ENCODE measurements around the gene LRP6. TPM values are rescaled to one million over a fixed set of nuclear protein-coding genes. Genes with fewer than 3 reads are reported as not detected.

The LRP6 gene
- total RNA-seq, 1 experiment from 2014 or later: 62.4 TPM

DNA sequence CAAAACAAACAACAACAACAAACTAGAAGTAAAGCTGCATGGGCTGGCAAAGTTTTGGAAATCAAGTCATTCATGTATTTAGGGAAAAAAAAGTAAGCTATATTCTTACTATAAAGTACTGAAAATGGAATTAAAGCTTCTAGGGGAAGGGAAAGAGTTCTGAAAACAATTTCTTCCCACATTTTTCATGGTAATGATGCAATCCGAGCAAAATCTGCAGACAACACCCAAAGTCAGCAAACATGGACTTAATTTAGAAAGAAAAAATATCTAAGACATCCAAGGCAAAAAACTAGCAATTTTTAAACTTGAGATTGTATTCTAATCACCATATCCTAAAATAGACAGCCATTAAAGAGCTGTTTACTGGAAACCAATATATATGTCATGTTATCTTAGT lies 86.3 kb downstream of the LRP6 start:
- TF ChIP-seq, protein P1, sequence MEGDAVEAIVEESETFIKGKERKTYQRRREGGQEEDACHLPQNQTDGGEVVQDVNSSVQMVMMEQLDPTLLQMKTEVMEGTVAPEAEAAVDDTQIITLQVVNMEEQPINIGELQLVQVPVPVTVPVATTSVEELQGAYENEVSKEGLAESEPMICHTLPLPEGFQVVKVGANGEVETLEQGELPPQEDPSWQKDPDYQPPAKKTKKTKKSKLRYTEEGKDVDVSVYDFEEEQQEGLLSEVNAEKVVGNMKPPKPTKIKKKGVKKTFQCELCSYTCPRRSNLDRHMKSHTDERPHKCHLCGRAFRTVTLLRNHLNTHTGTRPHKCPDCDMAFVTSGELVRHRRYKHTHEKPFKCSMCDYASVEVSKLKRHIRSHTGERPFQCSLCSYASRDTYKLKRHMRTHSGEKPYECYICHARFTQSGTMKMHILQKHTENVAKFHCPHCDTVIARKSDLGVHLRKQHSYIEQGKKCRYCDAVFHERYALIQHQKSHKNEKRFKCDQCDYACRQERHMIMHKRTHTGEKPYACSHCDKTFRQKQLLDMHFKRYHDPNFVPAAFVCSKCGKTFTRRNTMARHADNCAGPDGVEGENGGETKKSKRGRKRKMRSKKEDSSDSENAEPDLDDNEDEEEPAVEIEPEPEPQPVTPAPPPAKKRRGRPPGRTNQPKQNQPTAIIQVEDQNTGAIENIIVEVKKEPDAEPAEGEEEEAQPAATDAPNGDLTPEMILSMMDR (conservative IDR thresholded peaks at IDR 0.05): no peak
- no peak overlapping the region for H2BK5ac ChIP-seq (ENCODE audit: insufficient read length, low read length)
- no peak overlapping the region for H3K4me2 ChIP-seq (ENCODE audit: insufficient read depth, insufficient read length, low read length)
- H4K20me1 ChIP-seq (ENCODE audit: control insufficient read depth, insufficient read depth, insufficient read length): no peaks in the 10 kb centered on the region
- H3K18ac ChIP-seq (ENCODE audit: insufficient read length, low read depth, low read length): no peak overlapping the region
- no peak overlapping the region for H3K14ac ChIP-seq (ENCODE audit: insufficient read depth, low read length)
- no peak overlapping the region for H2BK20ac ChIP-seq (ENCODE audit: low read depth, low read length, poor library complexity, severe bottlenecking)
- H3K27ac Mint-ChIP-seq: peak overlapping the region in 1 of 3 experiments; percentile 22; a peak in 2 of 7 replicates
- H4K91ac ChIP-seq (ENCODE audit: insufficient read length, low read depth, low read length): no peak overlapping the region
- H2BK120ac ChIP-seq (ENCODE audit: low read depth, low read length, poor library complexity, severe bottlenecking): no peak overlapping the region
- no peaks in the 10 kb centered on the region for H3K79me2 ChIP-seq (ENCODE audit: insufficient read depth, low read length)
- H2AFZ ChIP-seq (ENCODE audit: low read length): no peak overlapping the region
- no peaks in the 10 kb centered on the region for H3K27me3 ChIP-seq (ENCODE audit: insufficient read depth, low read length)
- no peaks in the 10 kb centered on the region for H3K9me3 Mint-ChIP-seq
- DNase-seq: no peak
- peaks cover 5 to 23% (median 19%) of the 10 kb centered on the region in 3 experiments; a peak in 5 of 7 replicates for H3K36me3 Mint-ChIP-seq (ENCODE audit: insufficient read depth in 1 of 3, low read depth in 3 of 3)
- WGBS (ENCODE audit: extremely low coverage, insufficient read length, low lambda C conversion rate): no CpG with 5 or more reads among the region's 1 CpG
- no peak overlapping the region for H3T11ph ChIP-seq (ENCODE audit: low read length)
- no peak overlapping the region for H4K5ac ChIP-seq (ENCODE audit: insufficient read length, low read depth, low read length)
- H3K27ac ChIP-seq (ENCODE audit: insufficient read length, low read depth, low read length): no peak overlapping the region
- no peak overlapping the region for H2AK5ac ChIP-seq (ENCODE audit: insufficient read length, low read length)
- no peak overlapping the region for H2BK12ac ChIP-seq (ENCODE audit: insufficient read length, low read depth, low read length)
- peaks cover 2 to 5% of the 10 kb centered on the region in 2 experiments; a peak in 3 of 4 replicates for H3K4me1 Mint-ChIP-seq
- no peaks in the 10 kb centered on the region for H3K79me1 ChIP-seq (ENCODE audit: insufficient read depth, low read depth, low read length, poor library complexity, severe bottlenecking)
- H3K4me3 Mint-ChIP-seq: no peak overlapping the region
- H3K56ac ChIP-seq (ENCODE audit: insufficient read length, low read depth, low read length): no peak overlapping the region
- H3K23me2 ChIP-seq (ENCODE audit: insufficient read length, low read depth, low read length, poor library complexity, severe bottlenecking): no peaks in the 10 kb centered on the region
- no peaks in the 10 kb centered on the region for H3K9me3 ChIP-seq (ENCODE audit: control insufficient read depth, low read depth, low read length)
- no peak overlapping the region for H3K4ac ChIP-seq (ENCODE audit: low read depth, low read length)
- no peaks in the 10 kb centered on the region for H3K27me3 Mint-ChIP-seq (ENCODE audit: low read depth)
- no peak overlapping the region for H3K23ac ChIP-seq (ENCODE audit: insufficient read length, low read depth, low read length)
- H3K4me1 ChIP-seq (ENCODE audit: insufficient read depth, low read length): no peaks in the 10 kb centered on the region
- H2BK15ac ChIP-seq (ENCODE audit: low read depth, low read length): no peak overlapping the region
- no peak overlapping the region for H3K9ac ChIP-seq (ENCODE audit: extremely low read depth, insufficient read length, low read length)
- H4K8ac ChIP-seq (replicated peaks; ENCODE audit: insufficient read length, low read depth, low read length): no peak overlapping the region
